Natural killer cell (primary cell): Measurements from ENCODE around the gene MPV17. TPM values are rescaled to one million over a fixed set of nuclear protein-coding genes. Genes with fewer than 3 reads are reported as not detected.
"Not testable (repeated sequence)": the region's sequence is repeated elsewhere in the genome, so short reads cannot be mapped to it uniquely, and the experiment has no call there.

Source experiments
- ATAC-seq, 3 donors: fragments of 150-1000 bp in 2 of 3; fragments of 200-7000 bp in 1 of 3; cut with Tn5 transposase; 1 replicate in 1 of 3; 2 replicates in 2 of 3; pipeline ENCODE4 v1.10.0; 2021; ENCODE audit warnings: mild to moderate bottlenecking in 2 of 3, moderate library complexity in 2 of 3
- DNase-seq, 2 donors: peaks; one replicate each; pipeline versions ENCODE4 v3.0.0 to v3.0.0-alpha.2; 2013 to 2021; ENCODE audit warnings: mixed read lengths in 1 of 2
- H3K27ac ChIP-seq: one replicate; pipeline ENCODE4 v1.5.1; 2013; ENCODE audit warnings: mild to moderate bottlenecking, low read length
- H3K27me3 ChIP-seq: one replicate; pipeline ENCODE4 v1.6.1; 2013; ENCODE audit warnings: low read length; ENCODE audit not compliant: control insufficient read depth, insufficient read depth
- H3K36me3 ChIP-seq: one replicate; pipeline ENCODE4 v1.6.1; 2013; ENCODE audit warnings: low read length; ENCODE audit not compliant: control insufficient read depth, insufficient read depth
- H3K4me1 ChIP-seq: one replicate; pipeline ENCODE4 v1.6.1; 2013; ENCODE audit warnings: low read length; ENCODE audit not compliant: control insufficient read depth, insufficient read depth
- H3K4me3 ChIP-seq: one replicate; pipeline ENCODE4 v1.5.1; 2013; ENCODE audit warnings: low read length
- H3K9me3 ChIP-seq: one replicate; pipeline ENCODE4 v1.6.1; 2013; ENCODE audit warnings: low read length; ENCODE audit not compliant: control insufficient read depth, insufficient read depth
- H3K27ac Mint-ChIP-seq, 2 donors: one replicate each; pipeline ENCODE4 v1.8.0; 2022; ENCODE audit warnings: mild to moderate bottlenecking in 2 of 2, mixed read lengths in 2 of 2, moderate library complexity in 1 of 2
- H3K27me3 Mint-ChIP-seq, 2 donors: one replicate each; pipeline ENCODE4 v1.8.0; 2022; ENCODE audit warnings: low read depth in 2 of 2, mixed read lengths in 2 of 2
- H3K36me3 Mint-ChIP-seq: one replicate; pipeline ENCODE4 v1.8.0; 2022; ENCODE audit warnings: mixed read lengths
- H3K4me1 Mint-ChIP-seq, 2 donors: one replicate each; pipeline ENCODE4 v1.8.0; 2022; ENCODE audit warnings: mixed read lengths in 2 of 2
- H3K4me3 Mint-ChIP-seq: one replicate; pipeline ENCODE4 v1.8.0; 2022; ENCODE audit warnings: mild to moderate bottlenecking, moderate library complexity, mixed read lengths
- H3K9me3 Mint-ChIP-seq, 2 donors: one replicate each; pipeline ENCODE4 v1.8.0; 2022; ENCODE audit warnings: mixed read lengths in 2 of 2
- CTCF ChIP-seq: fragments of 200-600 bp; IDR thresholded peaks from one replicate; pipeline ENCODE4 v1.8.0; 2022; ENCODE audit warnings: antibody characterized with exemption
- WGBS: methylation state at CpG from one replicate; pipeline ENCODE4 v1.1.7; 2013; ENCODE audit warnings: missing lambda C conversion rate; ENCODE audit not compliant: insufficient coverage; 5-methylcytosine and 5-hydroxymethylcytosine counted together
- intact Hi-C: fragments of 100-400 bp; cut with micrococcal nuclease; formaldehyde crosslinking; loops from one replicate; pipeline ENCODE4 v1.14.2; 2022
- total RNA-seq, 4 donors: library from RNA; stranded (reverse); fragments of 120-200 nt in 1 of 4; gene quantifications; one replicate each; pipeline versions ENCODE4 v1.2.3 to v1.2.4, GENCODE V29; 2013 to 2022

Gene MPV17
- total RNA-seq, 3 donors from 2014 or later (not counting 1 experiment from before 2014, with no cell fraction given): 63.9 to 75.2 (median 64.8) TPM

- no peaks in the 10 kb centered on the region for H3K27me3 ChIP-seq
- ATAC-seq (no peak), DNase-seq (no peak)
- H3K4me1 ChIP-seq: no peaks in the 10 kb centered on the region
- H3K9me3 ChIP-seq: no peaks in the 10 kb centered on the region
- 90% methylated on average over 39 of the region's 39 CpGs for WGBS
- Mint-ChIP-seq H3K4me1 (peaks cover 0 to 8% of the 10 kb centered on the region in 2 donors), H3K4me3 (no peak within 1 kb of the TSS), H3K27ac (no peak within 1 kb of the TSS), H3K36me3 (no peaks in the 10 kb centered on the region), H3K27me3 (peaks cover 15 to 17% of the 10 kb centered on the region in 2 donors), H3K9me3 (no peaks in the 10 kb centered on the region)
- intact Hi-C loops: no loop called here
- H3K27ac ChIP-seq: no peak within 1 kb of the TSS
- no peak for TF ChIP-seq CTCF
- H3K36me3 ChIP-seq: no peaks in the 10 kb centered on the region
- H3K4me3 ChIP-seq: no peak within 1 kb of the TSS
Observed at GRCh38 chr2:27275211-27276150, 47.4 kb downstream of the MPV17 start, which contains the start of gene DNAJC5G. Gene DNAJC5G (plus strand): TSS chr2:27275433. CDS start chr2:27276729, 1,296 bp downstream.

- DNase-seq, H3K27me3 ChIP-seq, H3K4me3 ChIP-seq, H3K36me3 ChIP-seq, H3K4me1 ChIP-seq, ATAC-seq, H3K27ac Mint-ChIP-seq, H3K9me3 ChIP-seq, H3K9me3 Mint-ChIP-seq, H3K27ac ChIP-seq, H3K4me1 Mint-ChIP-seq, H3K36me3 Mint-ChIP-seq, intact Hi-C loops, H3K4me3 Mint-ChIP-seq: not testable (repeated sequence)
- peaks cover 17 to 21% of the 10 kb centered on the region in 2 donors for H3K27me3 Mint-ChIP-seq
- WGBS: 89% methylated on average over 15 of the region's 15 CpGs
Observed at GRCh38 chr2:27272537-27273522, 50.1 kb downstream of the MPV17 start.

GRCh38 chr2:27271631-27272340 is 51.1 kb downstream of the MPV17 start:
- no peak for DNase-seq
- TF ChIP-seq CTCF: no peak
- no peaks in the 10 kb centered on the region for H3K9me3 Mint-ChIP-seq
- Histone ChIP-seq H3K27ac (no peak overlapping the region), H3K9me3 (no peaks in the 10 kb centered on the region), H3K4me3 (no peak overlapping the region), H3K27me3 (no peaks in the 10 kb centered on the region), H3K4me1 (no peaks in the 10 kb centered on the region), H3K36me3 (no peaks in the 10 kb centered on the region)
- ATAC-seq: no peak
- H3K36me3 Mint-ChIP-seq: no peaks in the 10 kb centered on the region
- H3K27me3 Mint-ChIP-seq: peaks cover 13 to 15% of the 10 kb centered on the region in 2 donors
- H3K4me3 Mint-ChIP-seq: no peak overlapping the region
- intact Hi-C loops: no loop called here
- no peak overlapping the region for H3K27ac Mint-ChIP-seq
- no peaks in the 10 kb centered on the region for H3K4me1 Mint-ChIP-seq
- WGBS: 92% methylated on average over 8 of the region's 11 CpGs
